ENCODE measurements around the gene CEP112.
"Not testable (repeated sequence)": the region's sequence is repeated elsewhere in the genome, so short reads cannot be mapped to it uniquely, and the experiment has no call there.

CEP112 gene

DNA sequence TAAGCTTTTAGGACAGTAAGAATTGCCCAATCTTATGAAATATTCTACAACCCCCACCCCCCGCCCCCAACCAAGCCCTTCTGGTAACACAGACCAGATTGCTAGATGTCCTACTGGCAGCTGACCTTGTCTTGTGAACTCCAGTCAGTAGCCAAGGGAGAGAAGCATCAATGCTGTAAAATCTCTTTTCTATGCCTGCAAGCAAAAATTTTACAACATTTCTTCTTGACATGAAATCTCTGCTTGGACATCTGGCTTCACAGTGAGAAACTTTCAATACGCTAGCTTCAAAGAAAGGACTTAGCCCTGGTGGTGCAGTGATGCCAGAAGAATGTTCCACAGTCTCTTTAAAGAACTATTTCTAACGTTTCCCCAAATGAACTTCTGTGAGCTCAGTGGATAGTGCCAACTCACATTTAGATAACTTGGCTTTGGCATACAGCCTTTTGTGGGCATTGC lies 461.2 kb downstream of the CEP112 start:
- DNase-seq = no peak

DNA sequence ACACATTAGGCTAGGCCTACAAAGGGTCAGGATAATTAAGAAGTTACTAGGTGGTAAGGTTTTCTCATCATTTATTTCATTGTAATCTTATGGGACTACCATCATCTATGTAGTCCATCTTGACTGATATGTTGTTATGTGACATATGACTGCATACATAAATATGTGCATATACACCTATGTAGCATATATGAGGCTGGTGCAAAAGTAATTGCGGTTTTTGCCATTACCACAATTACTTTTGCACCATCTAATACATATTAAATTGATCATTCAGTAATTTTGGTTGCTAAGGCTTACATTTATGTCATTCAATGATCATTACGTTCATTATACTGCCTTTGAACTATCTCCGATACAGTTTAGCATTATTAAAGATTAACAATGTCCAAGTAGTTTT lies 462.7 kb downstream of the CEP112 start:
- DNase-seq = no peak

DNA sequence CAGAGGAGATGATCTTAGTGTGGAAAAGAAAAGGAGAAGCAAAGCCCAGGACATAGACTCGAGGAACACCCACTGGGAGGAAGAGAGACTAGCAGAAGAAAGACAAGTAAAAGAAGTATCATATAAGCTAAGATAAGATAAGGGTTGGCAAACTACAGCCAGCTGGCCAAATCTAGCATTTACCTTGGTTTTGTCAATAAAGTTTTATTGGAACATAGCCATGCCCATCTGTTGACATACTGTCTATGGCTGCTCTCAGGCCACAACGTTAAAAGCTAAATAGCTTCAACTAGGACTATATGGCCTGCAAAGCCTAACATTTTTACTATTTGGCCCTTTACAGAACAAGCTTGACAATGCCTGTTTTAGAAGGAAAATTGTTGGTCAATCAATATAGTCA lies 464.1 kb downstream of the CEP112 start:
- no peak for DNase-seq

DNA sequence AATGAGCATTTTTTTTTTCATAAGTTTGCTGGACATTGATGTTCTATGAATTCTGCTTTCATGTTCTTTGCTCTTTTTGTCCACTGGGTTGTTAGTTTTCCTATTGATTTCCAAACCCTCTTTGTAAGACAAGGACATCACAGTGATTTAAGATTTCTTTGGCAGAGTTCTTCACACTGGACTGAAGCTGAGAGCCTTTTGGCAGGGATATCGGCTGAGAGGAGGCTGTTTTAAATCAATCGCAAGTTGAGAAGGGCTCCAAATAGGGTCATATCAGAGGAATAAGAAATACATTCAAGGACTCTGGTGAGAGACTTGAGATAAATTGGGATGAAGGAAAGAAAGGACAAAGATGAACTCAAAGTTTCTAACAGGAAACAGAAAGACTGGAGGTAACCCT lies 464.7 kb downstream of the CEP112 start:
- no peak for DNase-seq

DNA sequence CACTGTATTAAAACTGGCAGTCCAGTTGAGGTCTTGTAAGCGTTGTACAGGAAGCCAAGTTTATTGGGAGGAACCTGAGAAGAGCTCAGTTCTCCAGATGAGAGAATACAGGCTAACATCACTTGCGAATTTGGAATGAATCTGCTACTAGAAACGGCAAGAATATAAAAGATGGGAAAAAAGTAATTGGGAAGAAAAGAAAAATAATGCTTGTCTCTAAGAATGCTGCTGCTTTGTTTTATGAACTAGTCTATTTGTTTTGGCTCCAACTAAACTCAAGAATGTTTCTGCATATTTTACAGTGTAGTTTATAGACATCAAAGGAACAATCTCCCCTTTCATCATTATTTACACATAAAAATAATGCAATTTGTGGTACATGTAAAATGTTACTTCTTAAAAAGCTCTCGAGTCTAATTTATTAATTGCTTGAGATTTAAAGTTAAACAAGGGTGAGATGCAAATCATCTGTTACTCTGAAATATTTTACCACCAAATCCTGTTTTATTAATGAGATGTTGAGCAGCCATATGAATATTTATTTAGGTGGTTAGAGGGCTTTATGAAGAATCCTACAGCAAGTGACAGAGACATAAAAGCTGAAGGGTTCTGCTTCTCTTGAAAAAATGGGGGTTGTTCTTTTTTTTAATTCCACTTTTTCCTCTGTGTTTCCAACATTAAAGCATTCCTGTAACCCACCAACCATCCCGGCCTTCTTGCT lies 468.3 kb downstream of the CEP112 start:
- DNase-seq = peak; percentile 18

DNA sequence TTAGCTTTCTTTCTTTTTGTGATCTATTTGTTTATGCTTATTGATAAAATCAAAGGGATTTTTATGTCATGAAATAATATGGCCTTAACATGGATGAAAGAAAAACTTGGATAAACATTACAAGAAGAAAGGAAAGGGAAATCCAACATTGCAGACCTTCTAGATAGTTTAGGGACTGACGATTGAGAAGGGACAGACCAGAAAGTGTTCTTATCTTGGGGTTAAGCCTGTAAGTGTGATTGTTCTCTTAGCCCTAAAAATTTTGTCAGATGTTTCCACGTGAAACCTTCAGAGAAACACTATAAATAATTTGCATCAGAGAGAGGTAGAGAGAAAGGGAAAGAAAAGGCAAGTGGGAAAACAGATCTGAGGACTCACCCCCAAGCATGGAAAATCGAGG lies 473.3 kb downstream of the CEP112 start:
- DNase-seq = no peak

DNA sequence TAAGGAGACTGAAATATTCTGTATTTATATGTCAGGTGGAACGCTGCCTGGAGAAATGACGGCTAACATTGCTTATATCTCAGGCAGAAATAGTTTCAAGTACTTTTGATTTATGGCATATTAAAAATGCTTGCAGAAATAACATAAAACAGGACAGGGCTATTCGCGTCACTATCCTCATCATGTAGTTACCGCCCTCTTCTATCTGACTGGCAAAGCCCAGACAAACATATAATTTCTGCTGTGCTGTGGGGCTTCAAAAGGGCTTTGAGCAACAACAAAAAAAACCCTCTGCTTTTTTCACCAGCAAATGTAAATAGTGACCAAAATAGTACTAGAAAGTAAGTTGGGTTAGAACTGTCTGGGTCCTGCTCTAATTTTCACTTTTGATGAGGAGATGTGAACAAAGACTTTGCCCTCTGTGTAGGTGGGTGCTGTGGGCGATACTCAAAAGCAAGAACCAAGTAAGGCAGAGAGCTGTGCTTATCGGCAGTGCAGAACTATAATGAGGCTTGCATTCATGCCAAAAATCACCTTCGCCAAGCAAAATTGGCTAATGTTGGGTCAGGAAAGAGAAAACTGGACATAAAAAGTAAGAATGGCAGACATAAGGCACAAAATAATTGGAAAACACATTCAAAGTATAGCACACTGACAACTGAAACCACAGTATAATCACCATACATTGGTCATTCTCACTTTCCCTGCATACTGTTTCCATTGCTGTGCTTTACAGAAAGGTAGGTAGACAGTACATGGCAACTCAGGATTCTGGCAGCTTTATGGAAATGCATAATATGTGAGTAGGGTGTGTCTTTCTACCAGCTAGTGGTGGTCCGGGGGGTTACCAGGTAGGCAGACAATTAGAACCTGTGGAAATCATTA lies 479.3 kb downstream of the CEP112 start:
- no peak for DNase-seq

DNA sequence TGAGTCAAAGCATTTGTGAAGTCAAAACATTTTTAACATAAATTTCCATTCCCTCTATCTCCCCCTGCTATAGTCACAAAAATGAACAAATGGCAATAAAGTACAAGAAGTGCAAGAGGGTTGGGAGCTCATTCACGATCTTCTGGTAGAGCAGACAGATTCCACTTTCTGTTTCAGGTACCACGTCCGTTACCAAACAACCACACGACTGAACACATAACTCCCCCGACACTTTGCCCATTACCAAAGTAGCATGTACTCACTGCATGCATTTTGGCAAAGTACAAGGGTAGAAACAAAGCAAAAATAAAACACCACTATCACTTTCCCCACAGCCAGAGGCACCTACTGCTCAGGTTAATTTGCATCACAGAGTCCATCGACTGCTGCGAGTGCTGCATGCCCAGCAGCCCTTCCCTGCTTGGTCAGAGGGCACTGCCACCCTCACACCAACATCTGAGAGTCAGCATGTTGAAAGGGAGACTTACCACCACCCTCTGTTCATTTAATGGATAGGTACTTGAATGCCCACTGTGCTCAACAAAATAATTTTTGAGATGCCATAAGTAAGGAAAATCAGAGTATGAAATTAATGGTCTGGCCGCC lies 480.2 kb downstream of the CEP112 start:
- no peak for DNase-seq

DNA sequence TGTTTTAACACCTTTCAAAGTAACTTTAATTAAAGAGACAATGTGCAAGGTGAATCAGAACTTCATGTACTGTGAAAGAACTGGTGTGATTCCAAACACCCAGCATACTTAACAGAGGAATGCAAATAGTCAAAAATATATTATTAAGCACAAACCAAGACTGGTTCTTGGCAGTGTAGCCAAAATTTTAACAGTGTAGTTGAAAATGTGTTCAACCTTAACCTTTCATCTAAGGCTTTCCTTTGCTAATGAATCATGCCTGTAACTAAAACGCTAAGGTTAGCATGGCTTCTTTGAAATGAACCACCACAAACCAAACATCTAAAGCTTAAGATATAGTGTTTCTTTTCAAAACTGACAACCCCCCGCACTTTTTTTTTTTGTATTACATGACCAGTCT lies 484.2 kb downstream of the CEP112 start:
- DNase-seq = no peak

DNA sequence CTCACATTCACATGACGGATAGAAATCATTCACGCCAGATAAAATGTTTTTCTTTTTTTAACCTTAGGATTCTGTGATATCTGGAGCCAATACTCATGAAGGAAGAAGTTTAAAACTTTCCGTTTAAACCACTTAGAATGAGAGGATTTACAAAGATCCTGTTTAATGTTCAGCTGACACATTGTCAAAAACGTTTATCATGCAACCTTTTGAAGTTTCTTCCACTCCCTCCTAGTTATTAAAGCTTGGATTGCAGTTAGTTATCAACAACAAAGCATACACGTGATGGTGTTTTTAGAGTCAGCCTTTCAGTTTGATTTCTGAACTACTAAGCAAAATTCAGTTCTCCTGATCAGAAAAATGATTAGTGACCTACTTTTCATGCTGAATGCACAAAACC lies 487.2 kb downstream of the CEP112 start:
- no peak for DNase-seq

DNA sequence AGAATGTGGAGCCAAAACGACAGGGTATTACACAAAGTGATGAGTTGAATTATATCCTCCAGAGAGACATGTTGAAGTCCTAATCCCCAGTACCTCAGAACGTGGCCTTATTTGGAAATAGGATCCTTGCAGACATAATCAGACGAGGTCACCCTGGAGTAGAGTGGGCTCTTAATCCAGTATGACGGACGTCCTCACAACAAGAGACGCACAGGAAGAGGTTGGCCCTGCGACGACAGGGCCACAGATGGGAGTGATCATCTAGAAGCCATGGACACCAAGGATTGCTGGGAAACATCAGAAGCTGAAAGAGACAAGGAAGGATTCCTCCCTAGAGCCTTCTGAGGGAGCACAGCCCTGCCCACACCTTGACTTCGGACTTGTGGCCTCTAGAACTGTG lies 488.0 kb downstream of the CEP112 start:
- DNase-seq = no peak

DNA sequence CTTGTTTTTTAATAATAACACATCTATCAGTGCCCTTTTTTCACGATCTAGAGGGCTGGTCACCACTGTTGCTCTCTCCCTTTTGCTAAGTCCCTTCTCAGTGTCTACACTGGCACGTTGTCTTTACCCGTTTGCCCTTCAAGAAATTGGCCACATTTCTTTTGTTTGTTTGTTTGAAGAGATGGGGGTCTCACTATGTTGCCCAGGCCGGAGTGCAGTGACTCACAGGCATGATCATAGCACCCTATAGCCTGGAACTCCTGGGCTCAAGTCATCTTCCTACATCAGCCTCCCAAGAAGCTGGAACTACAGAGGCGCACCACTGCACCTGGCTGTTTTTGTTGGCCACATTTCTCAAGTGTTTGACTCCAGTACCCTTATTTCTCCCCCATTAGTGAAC lies 492.5 kb downstream of the CEP112 start:
- no peak for DNase-seq

DNA sequence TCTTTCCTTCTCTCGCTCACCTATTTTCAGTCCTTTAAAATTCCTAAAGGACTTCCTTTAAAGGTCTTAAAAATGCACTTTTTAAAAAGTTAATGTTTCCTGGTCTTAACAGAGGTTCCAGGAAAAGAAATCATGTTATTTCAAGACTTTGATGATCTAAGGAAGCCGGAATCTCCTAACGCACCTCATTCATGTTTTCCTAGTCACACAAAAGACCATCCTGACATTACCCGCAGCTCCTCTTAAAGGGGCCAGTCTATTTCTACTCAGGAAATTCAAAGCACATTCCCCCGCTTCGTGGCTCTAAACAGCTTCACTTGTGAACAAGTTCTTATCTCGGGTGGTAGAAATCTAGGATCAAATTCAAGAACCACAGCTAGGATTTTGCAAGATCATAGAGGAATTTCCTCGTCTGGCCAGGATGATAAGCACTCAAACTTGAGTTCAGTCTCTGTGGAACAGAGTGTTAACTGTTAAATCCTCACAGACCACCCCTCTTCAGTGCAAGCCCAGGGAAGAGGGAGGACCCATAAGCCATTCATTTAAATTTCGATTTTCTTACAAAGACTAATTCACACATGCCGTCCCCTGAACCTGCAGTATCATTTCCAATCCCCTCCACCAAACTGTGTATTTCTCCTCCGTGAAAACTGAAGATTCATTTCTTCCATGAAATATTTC lies 493.4 kb downstream of the CEP112 start:
- DNase-seq = no peak

DNA sequence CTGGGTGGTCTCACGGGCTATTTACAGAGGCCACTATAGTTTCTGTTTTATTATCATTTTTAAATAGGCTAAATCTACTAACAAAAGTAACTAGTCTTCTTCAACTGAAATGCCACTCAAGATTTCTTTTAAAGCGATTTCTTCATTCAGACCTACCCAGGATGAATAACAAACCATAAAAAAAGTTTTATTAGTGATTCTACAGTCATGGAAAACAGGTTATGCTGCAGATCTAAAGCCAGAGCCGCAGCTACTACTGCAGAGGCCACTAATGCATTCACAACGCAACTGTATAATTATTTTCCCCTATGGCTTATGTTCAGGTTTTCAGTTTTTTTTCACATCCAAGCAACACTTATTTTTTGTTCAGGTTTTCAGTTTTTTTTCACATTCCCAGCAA lies 494.3 kb downstream of the CEP112 start:
- DNase-seq = no peak

DNA sequence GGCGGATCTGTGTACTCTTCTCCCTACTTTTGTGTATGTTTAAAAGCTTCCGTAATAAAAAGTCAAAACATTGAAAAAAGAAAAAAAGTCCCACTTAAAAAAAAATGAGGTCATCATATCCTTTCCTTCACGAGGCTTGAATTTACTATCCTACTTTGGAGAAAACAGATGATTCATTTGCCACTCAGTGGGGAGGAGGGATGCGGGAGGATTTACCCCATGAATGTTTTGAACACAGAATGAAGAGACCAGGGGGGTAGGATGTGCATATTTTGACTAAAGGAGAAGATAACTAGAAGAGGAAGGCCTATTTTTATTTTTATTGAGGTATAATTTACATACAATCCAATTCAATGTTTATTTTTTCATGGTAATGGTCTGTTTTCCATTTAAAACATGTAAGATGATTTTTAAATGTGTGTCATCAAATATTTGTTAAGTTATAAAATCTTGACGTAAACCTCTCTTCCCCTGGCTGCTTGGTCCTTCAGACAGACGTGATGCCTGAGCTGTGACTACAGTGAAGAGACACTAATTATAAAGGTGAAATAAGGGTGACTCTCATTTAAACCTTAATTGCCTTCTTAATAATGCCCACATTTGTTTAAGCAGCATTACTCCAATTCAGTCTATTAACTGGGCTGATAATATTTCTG lies 495.1 kb downstream of the CEP112 start:
- no peak for DNase-seq

DNA sequence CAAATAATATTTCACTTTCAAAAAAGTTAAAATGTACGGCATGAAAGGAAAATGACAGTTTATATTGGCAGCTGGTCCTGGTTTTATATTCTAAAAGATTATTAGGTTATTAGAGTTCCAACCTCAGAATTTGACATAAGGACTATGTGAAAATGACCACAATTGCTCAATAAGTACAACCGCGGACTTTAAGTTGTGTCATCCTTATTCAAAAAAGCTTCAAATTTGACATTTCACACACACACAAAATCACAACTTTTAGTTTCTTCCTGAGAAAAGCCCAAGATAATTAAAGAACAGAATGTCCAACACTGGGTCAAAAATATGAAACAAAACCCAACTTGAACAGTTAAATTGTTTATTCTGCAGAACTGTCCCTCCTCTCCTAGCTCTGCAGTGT lies 497.3 kb downstream of the CEP112 start:
- no peak for DNase-seq

DNA sequence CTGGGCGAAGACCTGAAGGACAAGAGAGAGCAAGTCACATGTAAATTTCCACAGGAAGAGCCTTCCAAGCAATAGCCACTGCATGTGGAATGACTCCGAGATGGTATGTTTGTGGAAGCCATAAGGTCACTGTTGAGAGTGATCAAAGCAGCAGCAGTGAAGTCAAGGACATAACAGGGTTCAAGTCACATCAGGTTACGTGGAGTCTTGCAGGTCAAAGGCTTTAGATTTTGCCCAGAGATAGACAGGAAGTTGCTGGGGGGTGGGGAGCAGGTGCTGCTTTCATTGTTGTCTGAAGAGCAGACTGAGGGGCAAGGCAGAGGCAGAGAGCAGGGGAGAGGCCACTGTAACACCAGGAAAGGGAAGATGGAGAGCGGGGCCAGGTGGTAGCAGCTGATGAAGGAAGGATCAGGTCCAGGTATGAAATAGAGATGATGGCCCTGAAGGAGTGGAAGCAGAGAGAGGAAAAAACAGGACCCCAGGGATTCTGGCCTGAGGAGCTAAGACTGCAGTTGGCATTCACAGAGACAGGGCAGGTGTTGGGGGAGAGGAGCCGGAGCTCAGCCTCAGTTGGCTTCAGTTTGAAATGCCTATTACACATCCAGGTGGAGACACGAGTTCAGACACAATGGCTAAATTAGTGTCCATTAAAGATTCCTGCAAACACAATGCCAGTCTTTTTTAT lies 501.2 kb downstream of the CEP112 start:
- no peak for DNase-seq

DNA sequence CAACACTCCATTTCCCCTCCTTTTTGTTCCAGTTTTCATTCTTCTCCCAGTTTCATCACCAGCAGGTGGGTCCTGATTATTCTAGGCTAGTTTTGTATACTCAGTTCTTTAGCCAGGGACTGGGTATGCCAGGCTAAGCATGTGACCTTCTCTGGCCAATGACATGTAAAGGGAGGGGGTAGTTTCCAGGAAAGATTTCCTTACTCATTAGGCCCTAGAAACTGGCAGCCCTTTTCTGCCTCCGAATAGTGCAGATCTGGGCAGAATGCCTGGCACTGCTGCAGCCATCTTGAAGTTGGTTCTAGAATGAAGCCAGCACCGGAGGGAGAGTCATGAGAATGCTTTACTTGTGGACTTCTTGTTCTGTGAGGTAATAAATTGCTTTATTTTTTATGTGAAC lies 503.6 kb downstream of the CEP112 start:
- DNase-seq = no peak

DNA sequence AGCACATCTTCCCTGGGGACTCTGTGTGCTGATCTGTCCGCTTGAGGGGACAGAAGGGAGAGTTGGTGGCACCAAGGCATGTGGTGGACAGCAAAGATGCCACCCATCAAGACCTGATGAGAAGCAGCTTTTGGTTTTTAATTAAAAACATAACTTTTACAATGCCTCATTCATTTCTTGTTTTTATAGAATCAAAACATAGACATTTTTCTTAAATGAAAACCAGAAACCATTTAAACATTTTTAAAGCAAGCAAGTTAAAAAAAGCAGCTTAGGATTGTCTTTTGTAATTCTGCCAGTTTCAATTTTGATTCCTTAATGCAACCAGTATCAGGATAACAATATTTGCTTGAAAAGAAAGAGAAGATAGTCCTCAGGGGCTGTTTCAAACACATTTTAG lies 506.8 kb downstream of the CEP112 start:
- no peak for DNase-seq

DNA sequence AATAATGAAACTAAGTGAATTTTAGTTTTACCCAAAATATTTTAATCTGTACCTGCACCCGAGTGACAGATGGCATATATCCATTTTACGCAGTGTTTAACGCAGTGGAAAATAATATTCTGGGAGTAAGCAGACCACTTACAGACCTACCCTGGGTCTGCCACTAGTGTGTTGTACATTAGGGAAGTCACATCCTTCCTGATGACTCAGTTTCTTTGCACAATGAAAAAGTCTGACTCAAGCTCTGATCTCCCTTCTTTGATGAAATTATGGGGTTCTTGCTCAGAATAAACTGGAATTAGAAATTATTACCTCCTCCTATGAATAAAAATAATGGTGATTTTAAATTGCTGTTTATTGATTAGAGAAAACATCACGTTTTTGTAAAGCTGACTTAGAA lies 507.3 kb downstream of the CEP112 start:
- no peak for DNase-seq

DNA sequence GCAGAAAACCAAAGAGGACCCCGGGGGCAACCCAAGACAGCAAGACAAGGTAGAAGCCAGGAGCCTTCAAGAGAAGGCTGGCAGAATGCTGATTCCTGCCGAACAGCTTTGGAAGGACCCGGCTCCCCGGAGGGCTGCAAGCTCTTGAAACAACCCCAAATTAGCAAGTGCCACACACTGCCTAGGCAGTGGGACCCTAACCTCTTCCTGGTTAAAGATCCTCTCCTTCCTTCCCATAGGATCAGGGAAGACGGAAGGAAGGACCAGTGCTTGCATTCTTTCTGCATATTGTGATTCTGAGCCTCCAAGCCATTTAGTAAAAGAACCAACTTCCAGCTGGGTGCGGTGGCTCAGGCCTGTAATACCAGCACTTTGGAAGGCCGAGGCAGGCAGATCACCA lies 508.5 kb downstream of the CEP112 start:
- DNase-seq = no peak

DNA sequence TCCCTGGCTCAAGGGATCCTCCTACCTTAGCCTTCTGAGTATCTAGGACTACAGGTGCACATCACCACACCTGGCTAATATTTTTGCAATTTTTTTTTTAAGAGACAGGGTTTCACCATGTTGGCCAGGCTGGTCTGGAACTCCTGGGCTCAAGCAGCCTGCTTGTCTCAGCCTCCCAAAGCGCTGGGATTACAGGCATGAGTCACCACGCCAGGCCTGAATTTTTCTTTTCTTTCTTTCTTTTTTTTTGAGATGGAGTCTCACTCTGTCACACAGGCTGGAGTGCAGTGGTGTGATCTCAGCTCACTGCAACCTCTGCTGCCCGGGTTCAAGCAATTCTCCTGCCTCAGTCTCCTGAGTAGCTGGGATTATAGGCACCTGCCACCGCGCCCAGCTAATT lies 510.2 kb downstream of the CEP112 start:
- DNase-seq = not testable (repeated sequence)
